IMR-90 (cell line): ENCODE results near the gene DNM3. TPM values are rescaled to one million over a fixed set of nuclear protein-coding genes. Genes with fewer than 3 reads are reported as not detected.

Experiments used
- ATAC-seq: fragments of 200-7000 bp; cut with Tn5 transposase; 2 replicates; pipeline ENCODE4 v1.9.1; 2020; ENCODE audit warnings: low read depth, mild to moderate bottlenecking, moderate library complexity
- BruUV-seq: library from RNA; stranded (reverse); fragments of 400-500 nt; replicated peaks from 2 replicates; lab custom pipeline; 2021; lab: Mats Ljungman, UMichigan
- CTCF ChIA-PET: fragments of 300-600 bp; formaldehyde crosslinking; extraction: SDS; loops from one replicate; lab custom pipeline; 2021; ENCODE audit warnings: antibody characterized with exemption; lab: Yijun Ruan, JAX
- POLR2A ChIA-PET: fragments of 300-600 bp; sonication (Branson Sonifier 250); formaldehyde crosslinking; loops from one replicate; lab custom pipeline; 2022; ENCODE audit warnings: antibody characterized with exemption; ENCODE audit not compliant: unreplicated experiment; lab: Charles Lee
- DNase-seq: peaks from one replicate; pipeline ENCODE4 v3.0.0; 2013
- H2AFZ ChIP-seq: replicated peaks from 2 replicates; pipeline ENCODE3; 2013; ENCODE audit warnings: low read length, mild to moderate bottlenecking; ENCODE audit not compliant: poor library complexity
- H2AK5ac ChIP-seq: 2 replicates; pipeline ENCODE4 v1.6.1; 2013; ENCODE audit warnings: low read depth, low read length, inconsistent platforms
- H2AK9ac ChIP-seq: replicated peaks from 2 replicates; pipeline ENCODE3; 2013; ENCODE audit warnings: mild to moderate bottlenecking, low read depth, low read length, moderate library complexity; ENCODE audit not compliant: poor library complexity
- H2BK120ac ChIP-seq: 2 replicates; pipeline ENCODE4 v1.6.1; 2013; ENCODE audit warnings: low read depth, low read length, inconsistent platforms
- H2BK15ac ChIP-seq: 3 replicates; pipeline ENCODE4 v1.6.1; 2013; ENCODE audit warnings: low read depth, low read length, inconsistent platforms
- H2BK20ac ChIP-seq: 2 replicates; pipeline ENCODE4 v1.6.1; 2013; ENCODE audit warnings: low read depth, mild to moderate bottlenecking, inconsistent platforms, low read length, moderate library complexity
- H2BK5ac ChIP-seq: 2 replicates; pipeline ENCODE4 v1.6.1; 2013; ENCODE audit warnings: mild to moderate bottlenecking, low read depth, low read length, inconsistent platforms; ENCODE audit not compliant: poor library complexity, severe bottlenecking
- H3K14ac ChIP-seq: replicated peaks from 2 replicates; pipeline ENCODE4 v1.6.1; 2013; ENCODE audit warnings: low read depth, low read length, inconsistent platforms
- H3K18ac ChIP-seq: 2 replicates; pipeline ENCODE4 v1.6.1; 2013; ENCODE audit warnings: low read depth, low read length, control low read depth
- H3K23ac ChIP-seq: 2 replicates; pipeline ENCODE4 v1.6.1; 2013; ENCODE audit warnings: low read depth, low read length, inconsistent platforms
- H3K27ac ChIP-seq: 2 replicates; pipeline ENCODE4 v1.5.1; 2013; ENCODE audit warnings: mild to moderate bottlenecking, control low read depth, low read length; ENCODE audit not compliant: insufficient read depth
- H3K27me3 ChIP-seq: 2 replicates; pipeline ENCODE4 v1.6.1; 2013; ENCODE audit warnings: low read length; ENCODE audit not compliant: control insufficient read depth, insufficient read depth
- H3K36me3 ChIP-seq: 2 replicates; pipeline ENCODE4 v1.6.1; 2013; ENCODE audit warnings: low read length, mixed read lengths; ENCODE audit not compliant: control insufficient read depth, insufficient read depth
- H3K4ac ChIP-seq: 2 replicates; pipeline ENCODE4 v1.6.1; 2013; ENCODE audit warnings: low read depth, low read length, inconsistent platforms
- H3K4me1 ChIP-seq: 2 replicates; pipeline ENCODE4 v1.6.1; 2013; ENCODE audit warnings: low read length, mixed read lengths; ENCODE audit not compliant: control insufficient read depth, insufficient read depth
- H3K4me2 ChIP-seq: 2 replicates; pipeline ENCODE4 v1.6.1; 2013; ENCODE audit warnings: low read depth, mild to moderate bottlenecking, control low read depth, low read length, moderate library complexity
- H3K4me3 ChIP-seq: 2 replicates; pipeline ENCODE4 v1.5.1; 2013; ENCODE audit warnings: low read depth, mild to moderate bottlenecking, control low read depth, low read length, moderate library complexity; ENCODE audit not compliant: insufficient read depth
- H3K56ac ChIP-seq: 2 replicates; pipeline ENCODE4 v1.6.1; 2013; ENCODE audit warnings: low read length, inconsistent platforms; ENCODE audit not compliant: insufficient read depth; ENCODE audit errors: extremely low read depth
- H3K79me1 ChIP-seq, 2 experiments: 2 replicates each; pipeline ENCODE4 v1.6.1; 2013; ENCODE audit warnings: low read length in 2 of 2, inconsistent platforms in 1 of 2, low read depth in 1 of 2
- H3K9ac ChIP-seq: 2 replicates; pipeline ENCODE4 v1.6.1; 2013; ENCODE audit warnings: low read depth, low read length, control low read depth
- H3K9me1 ChIP-seq: 2 replicates; pipeline ENCODE4 v1.6.1; 2013; ENCODE audit warnings: low read length, inconsistent platforms; ENCODE audit not compliant: insufficient read depth
- H3K9me3 ChIP-seq: 2 replicates; pipeline ENCODE4 v1.6.1; 2013; ENCODE audit warnings: low read length; ENCODE audit not compliant: control insufficient read depth, insufficient read depth
- H4K20me1 ChIP-seq: 2 replicates; pipeline ENCODE4 v1.6.1; 2013; ENCODE audit warnings: low read length, inconsistent platforms; ENCODE audit not compliant: insufficient read depth
- H4K5ac ChIP-seq: 2 replicates; pipeline ENCODE4 v1.6.1; 2013; ENCODE audit warnings: mild to moderate bottlenecking, low read depth, low read length, control low read depth
- H4K8ac ChIP-seq, 2 experiments: 2 replicates each; pipeline ENCODE4 v1.6.1; 2013; ENCODE audit warnings: low read depth in 2 of 2, low read length in 2 of 2, control low read depth in 1 of 2, inconsistent platforms in 1 of 2
- H4K91ac ChIP-seq: 2 replicates; pipeline ENCODE4 v1.6.1; 2013; ENCODE audit warnings: low read depth, low read length, inconsistent platforms; ENCODE audit not compliant: insufficient read depth
- BHLHE40 ChIP-seq: fragments of 150-350 bp; IDR thresholded peaks from 2 replicates; pipeline ENCODE4 v1.6.1; 2016; ENCODE audit warnings: mild to moderate bottlenecking, low read depth, low read length
- CEBPB ChIP-seq: IDR thresholded peaks from 2 replicates; pipeline ENCODE4 v1.6.1; 2012; ENCODE audit warnings: low read depth, low read length, improper control_type of control experiment
- CHD1 ChIP-seq: IDR thresholded peaks from 2 replicates; pipeline ENCODE4 v1.6.1; 2012; ENCODE audit warnings: low read depth, low read length, improper control_type of control experiment
- FOS ChIP-seq: fragments of 150-350 bp; IDR thresholded peaks from 2 replicates; pipeline ENCODE4 v1.6.1; 2016; ENCODE audit warnings: low read depth, low read length
- MAFK ChIP-seq: IDR thresholded peaks from 2 replicates; pipeline ENCODE4 v1.6.1; 2012; ENCODE audit warnings: low read depth, low read length, improper control_type of control experiment
- MAZ ChIP-seq: IDR thresholded peaks from 2 replicates; pipeline ENCODE4 v1.6.1; 2012; ENCODE audit warnings: low read depth, mild to moderate bottlenecking, low read length, improper control_type of control experiment, moderate library complexity, borderline replicate concordance
- MXI1 ChIP-seq: IDR thresholded peaks from 2 replicates; pipeline ENCODE4 v1.6.1; 2012; ENCODE audit warnings: low read depth, mild to moderate bottlenecking, low read length, moderate library complexity, borderline replicate concordance
- NFE2L2 ChIP-seq: fragments of 150-350 bp; IDR thresholded peaks from 2 replicates; pipeline ENCODE4 v1.6.1; 2016; ENCODE audit warnings: low read depth, mild to moderate bottlenecking, low read length
- POLR2A ChIP-seq: IDR thresholded peaks from 2 replicates; pipeline ENCODE4 v1.6.1; 2012; ENCODE audit warnings: mild to moderate bottlenecking, low read depth, low read length
- RAD21 ChIP-seq: IDR thresholded peaks from 2 replicates; pipeline ENCODE4 v1.6.1; 2012; ENCODE audit warnings: low read length, improper control_type of control experiment
- RCOR1 ChIP-seq: IDR thresholded peaks from 2 replicates; pipeline ENCODE4 v1.6.1; 2012; ENCODE audit warnings: mild to moderate bottlenecking, low read length, improper control_type of control experiment; ENCODE audit not compliant: insufficient replicate concordance
- RFX5 ChIP-seq: IDR thresholded peaks from 2 replicates; pipeline ENCODE4 v1.8.0; 2012; ENCODE audit warnings: low read depth, mild to moderate bottlenecking, low read length, moderate library complexity
- SMC3 ChIP-seq: fragments of 150-350 bp; IDR thresholded peaks from 2 replicates; pipeline ENCODE4 v1.6.1; 2016; ENCODE audit warnings: low read depth, mild to moderate bottlenecking, antibody characterized with exemption, low read length, moderate library complexity
- WGBS, 2 experiments: methylation state at CpG; one replicate each; pipeline versions ENCODE4 v1.1.5 to v1.1.7; 2013; ENCODE audit warnings: missing lambda C conversion rate in 2 of 2; ENCODE audit not compliant: insufficient read length in 1 of 2; ENCODE audit errors: extremely low coverage in 2 of 2; 5-methylcytosine and 5-hydroxymethylcytosine counted together
- dilution Hi-C: fragments of 300-500 bp; cut with HindIII; formaldehyde crosslinking; loops from one replicate; pipeline ENCODE4 v1.14.3; 2018; ENCODE audit warnings: low sequenced_read_pairs; ENCODE audit not compliant: unreplicated experiment
- in situ Hi-C: fragments of 300-500 bp; cut with MboI; formaldehyde crosslinking; loops from 3 replicates; pipeline ENCODE4 v1.14.3; 2019; ENCODE audit warnings: low sequenced_read_pairs, inconsistent platforms, mixed read lengths
- intact Hi-C: fragments of 100-400 bp; cut with micrococcal nuclease; formaldehyde crosslinking; loops from 2 replicates; pipeline ENCODE4 v1.10.0; 2022
- polyA plus RNA-seq, 3 experiments: library from polyadenylated mRNA; depleted of rRNA; stranded (reverse); fragments of >200 nt; gene quantifications; 2 replicates each; pipeline ENCODE4 v1.2.3, GENCODE V29; 2012; ENCODE audit warnings: low replicate concordance in 1 of 3
- total RNA-seq: library from RNA; depleted of rRNA; stranded (reverse); fragments of >200 nt; gene quantifications from 2 replicates; pipeline ENCODE4 v1.2.3, GENCODE V29; 2012
- TF ChIP-seq, protein P1 (sequence below): fragments of 150-350 bp; IDR thresholded peaks from 2 replicates; pipeline ENCODE4 v1.6.1; 2017; ENCODE audit warnings: mild to moderate bottlenecking, antibody characterized with exemption, low read length, low read depth
- TF ChIP-seq, protein P2 (sequence below): fragments of 150-350 bp; IDR thresholded peaks from 2 replicates; pipeline ENCODE4 v1.6.1; 2016; ENCODE audit warnings: low read depth, mild to moderate bottlenecking, low read length, moderate library complexity, borderline replicate concordance
- TF ChIP-seq, protein P3 (sequence below): conservative IDR thresholded peaks from 2 replicates; pipeline ENCODE4 v1.5.1; 2012; ENCODE audit warnings: mild to moderate bottlenecking, low read depth, low read length, improper control_type of control experiment

The DNM3 gene
- total and polyA plus RNA-seq, 2 of the 4 experiments (the other 2 are of a cell fraction): 0.36 TPM

- H3K18ac ChIP-seq: no peak overlapping the region
- no peak overlapping the region for H3K4me2 ChIP-seq
- no peak overlapping the region for H3K9ac ChIP-seq
- H3K9me3 ChIP-seq: no peaks in the 10 kb centered on the region
- ChIA-PET CTCF (interaction anchor here (0.7 to 6.9 kb wide), 10 partner anchors 15 to 636 kb away, joined by 3 to 138 read pairs (median 4); no protein-coding TSS in a partner anchor), POLR2A (interaction anchor here (0.6 to 1.1 kb wide), 2 partner anchors 182 to 842 kb away, joined by 3 read pairs; no protein-coding TSS in a partner anchor)
- no peaks in the 10 kb centered on the region for H4K20me1 ChIP-seq
- intact Hi-C loops: loop anchor here (1.0 to 5.0 kb wide), 3 partner anchors 154 to 601 kb away; no protein-coding TSS in a partner anchor
- H4K8ac ChIP-seq: no peak overlapping the region
- H2BK20ac ChIP-seq: no peak overlapping the region
- H3K27me3 ChIP-seq: no peaks in the 10 kb centered on the region
- no peak overlapping the region for H4K5ac ChIP-seq
- H2BK120ac ChIP-seq: no peak overlapping the region
- peaks cover 6% of the 10 kb centered on the region for H3K36me3 ChIP-seq
- TF ChIP-seq POLR2A: no peak
- TF ChIP-seq NFE2L2: no peak
- no peak for TF ChIP-seq MAZ
- TF ChIP-seq RAD21: peak; percentile 71
- peak; percentile 65 for TF ChIP-seq SMC3
- TF ChIP-seq MXI1: no peak
- no peak for TF ChIP-seq MAFK
- TF ChIP-seq BHLHE40: no peak
- no peak for TF ChIP-seq FOS
- TF ChIP-seq, protein P1, sequence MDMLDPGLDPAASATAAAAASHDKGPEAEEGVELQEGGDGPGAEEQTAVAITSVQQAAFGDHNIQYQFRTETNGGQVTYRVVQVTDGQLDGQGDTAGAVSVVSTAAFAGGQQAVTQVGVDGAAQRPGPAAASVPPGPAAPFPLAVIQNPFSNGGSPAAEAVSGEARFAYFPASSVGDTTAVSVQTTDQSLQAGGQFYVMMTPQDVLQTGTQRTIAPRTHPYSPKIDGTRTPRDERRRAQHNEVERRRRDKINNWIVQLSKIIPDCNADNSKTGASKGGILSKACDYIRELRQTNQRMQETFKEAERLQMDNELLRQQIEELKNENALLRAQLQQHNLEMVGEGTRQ: no peak
- no peak for TF ChIP-seq CHD1
- TF ChIP-seq, protein P2, sequence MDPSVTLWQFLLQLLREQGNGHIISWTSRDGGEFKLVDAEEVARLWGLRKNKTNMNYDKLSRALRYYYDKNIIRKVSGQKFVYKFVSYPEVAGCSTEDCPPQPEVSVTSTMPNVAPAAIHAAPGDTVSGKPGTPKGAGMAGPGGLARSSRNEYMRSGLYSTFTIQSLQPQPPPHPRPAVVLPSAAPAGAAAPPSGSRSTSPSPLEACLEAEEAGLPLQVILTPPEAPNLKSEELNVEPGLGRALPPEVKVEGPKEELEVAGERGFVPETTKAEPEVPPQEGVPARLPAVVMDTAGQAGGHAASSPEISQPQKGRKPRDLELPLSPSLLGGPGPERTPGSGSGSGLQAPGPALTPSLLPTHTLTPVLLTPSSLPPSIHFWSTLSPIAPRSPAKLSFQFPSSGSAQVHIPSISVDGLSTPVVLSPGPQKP: no peak
- TF ChIP-seq RCOR1: no peak
- TF ChIP-seq CEBPB: no peak
- TF ChIP-seq RFX5: no peak
- TF ChIP-seq, protein P3, sequence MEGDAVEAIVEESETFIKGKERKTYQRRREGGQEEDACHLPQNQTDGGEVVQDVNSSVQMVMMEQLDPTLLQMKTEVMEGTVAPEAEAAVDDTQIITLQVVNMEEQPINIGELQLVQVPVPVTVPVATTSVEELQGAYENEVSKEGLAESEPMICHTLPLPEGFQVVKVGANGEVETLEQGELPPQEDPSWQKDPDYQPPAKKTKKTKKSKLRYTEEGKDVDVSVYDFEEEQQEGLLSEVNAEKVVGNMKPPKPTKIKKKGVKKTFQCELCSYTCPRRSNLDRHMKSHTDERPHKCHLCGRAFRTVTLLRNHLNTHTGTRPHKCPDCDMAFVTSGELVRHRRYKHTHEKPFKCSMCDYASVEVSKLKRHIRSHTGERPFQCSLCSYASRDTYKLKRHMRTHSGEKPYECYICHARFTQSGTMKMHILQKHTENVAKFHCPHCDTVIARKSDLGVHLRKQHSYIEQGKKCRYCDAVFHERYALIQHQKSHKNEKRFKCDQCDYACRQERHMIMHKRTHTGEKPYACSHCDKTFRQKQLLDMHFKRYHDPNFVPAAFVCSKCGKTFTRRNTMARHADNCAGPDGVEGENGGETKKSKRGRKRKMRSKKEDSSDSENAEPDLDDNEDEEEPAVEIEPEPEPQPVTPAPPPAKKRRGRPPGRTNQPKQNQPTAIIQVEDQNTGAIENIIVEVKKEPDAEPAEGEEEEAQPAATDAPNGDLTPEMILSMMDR: peak; percentile 71
- DNase-seq (peak; percentile 51), ATAC-seq (peak; percentile 65)
- no peak overlapping the region for H3K4me3 ChIP-seq
- no peak overlapping the region for H3K4ac ChIP-seq
- no peak overlapping the region for H3K56ac ChIP-seq
- H3K9me1 ChIP-seq: no peaks in the 10 kb centered on the region; the same call in 1 of the 2 replicates
- dilution Hi-C loops: no loop called here
- H3K23ac ChIP-seq: no peak overlapping the region
- no peak overlapping the region for H2AFZ ChIP-seq
- no TSS peak for BruUV-seq
- no CpG with 5 or more reads among the region's 2 CpGs for WGBS, 2 experiments
- H2AK9ac ChIP-seq: no peak overlapping the region
- 0 out of 2 replicates have a peak overlapping the region, but pooled peaks have one; percentile 49 for H2AK5ac ChIP-seq
- H2BK15ac ChIP-seq: no peak overlapping the region
- H3K14ac ChIP-seq: no peak overlapping the region
- H4K91ac ChIP-seq: no peak overlapping the region
- no peak overlapping the region for H2BK5ac ChIP-seq
- H3K4me1 ChIP-seq: peaks cover 4% of the 10 kb centered on the region; the same call in 1 of the 2 replicates
- in situ Hi-C loops: loop anchor here (25.0 kb wide), 1 partner anchor 611 kb away; the partner anchor contains the start of gene C1orf105
- H3K79me1 ChIP-seq: 0 out of 4 replicates have a peak, but pooled peaks cover 0 to 4% of the 10 kb centered on the region in 2 experiments
- H3K27ac ChIP-seq: no peak overlapping the region
Measured at GRCh38 chr1:171801487-171801891, 39.8 kb upstream of the DNM3 start.
